K562 (cell line): Measurements from ENCODE around the gene GALNS. TPM values are rescaled to one million over a fixed set of nuclear protein-coding genes. Genes with fewer than 3 reads are reported as not detected.

Source experiments
- ARID3B ChIP-seq: fragments of 250-450 bp; sonication (Bioruptor Pico); IDR thresholded peaks from 2 replicates; pipeline ENCODE4 v1.4.0; 2020; ENCODE audit warnings: borderline replicate concordance
- DMBX1 ChIP-seq: fragments of 250-450 bp; sonication (Bioruptor Pico); IDR thresholded peaks from 2 replicates; pipeline ENCODE4 v1.8.0; 2022; ENCODE audit warnings: inconsistent platforms, mild to moderate bottlenecking, moderate library complexity, borderline replicate concordance
- E2F6 ChIP-seq, 2 experiments: IDR thresholded peaks; 2 replicates each; pipeline ENCODE4 v1.6.1; 2011; ENCODE audit warnings: borderline replicate concordance in 1 of 2, control low read depth in 1 of 2, low read depth in 1 of 2, low read length in 1 of 2, mild to moderate bottlenecking in 1 of 2, mixed read lengths in 1 of 2, moderate library complexity in 1 of 2; ENCODE audit not compliant: insufficient read depth in 1 of 2, insufficient read length in 1 of 2, poor library complexity in 1 of 2, severe bottlenecking in 1 of 2; ENCODE audit errors: extremely low read depth in 1 of 2
- GABPA ChIP-seq: fragments of 200-800 bp; sonication (Bioruptor generic); conservative IDR thresholded peaks from 2 replicates; pipeline ENCODE4 v1.6.1; 2016; ENCODE audit warnings: low read depth, missing genetic modification characterization, missing compliant biosample characterization
- JUND ChIP-seq, 2 experiments: IDR thresholded peaks; 2 replicates in 1 of 2; 3 replicates in 1 of 2; pipeline ENCODE4 v1.6.1; 2011; ENCODE audit warnings: borderline replicate concordance in 2 of 2, low read depth in 2 of 2, low read length in 2 of 2, improper control_type of control experiment in 1 of 2, missing biosample characterization in 1 of 2, missing genetic modification characterization in 1 of 2, missing genetic modification reagents in 1 of 2
- MXD1 ChIP-seq: fragments of 250-450 bp; sonication (Bioruptor Pico); IDR thresholded peaks from 2 replicates; pipeline ENCODE4 v1.8.0; 2021; ENCODE audit warnings: borderline replicate concordance, mild to moderate bottlenecking, moderate library complexity; ENCODE audit not compliant: poor library complexity, severe bottlenecking
- RREB1 ChIP-seq: fragments of 250-450 bp; sonication (Bioruptor Pico); IDR thresholded peaks from 2 replicates; pipeline ENCODE4 v1.4.0; 2020
- SMARCE1 ChIP-seq: fragments of 450-650 bp; IDR thresholded peaks from 2 replicates; pipeline ENCODE4 v1.7.1; 2016; ENCODE audit warnings: mild to moderate bottlenecking
- TBP ChIP-seq: optimal IDR thresholded peaks from 2 replicates; pipeline ENCODE3; 2011; ENCODE audit warnings: low read depth, low read length, improper control_type of control experiment
- ZBED1 ChIP-seq: IDR thresholded peaks from 2 replicates; pipeline ENCODE4 v1.6.1; 2014
- ZNF740 ChIP-seq, 3 experiments: fragments of 200-800 bp in 1 of 3; sonication (Bioruptor generic) in 1 of 3; sonication (generic) in 1 of 3; formaldehyde crosslinking in 1 of 3; IDR thresholded peaks; 2 replicates each; pipeline versions ENCODE4 v1.6.1 to v1.8.0; 2016 to 2022; ENCODE audit warnings: mild to moderate bottlenecking in 2 of 3, missing compliant biosample characterization in 2 of 3, missing genetic modification characterization in 2 of 3, missing genetic modification reagents in 1 of 3
- polyA plus RNA-seq, 8 experiments: library from polyadenylated mRNA; depleted of rRNA in 4 of 8; stranded (reverse) in 5 of 8; unstranded in 3 of 8; fragments of >200 nt; fragmentation: Nextera tagmentation in 2 of 8; fragmentation: Illumina TruSeq in 1 of 8; extraction: Ambion mirVana in 2 of 8; extraction: Trizol in 1 of 8; gene quantifications; 2 replicates each; pipeline versions ENCODE4 v1.2.1 to v1.2.3, GENCODE V29; 2011 to 2014; ENCODE audit warnings: inconsistent platforms in 1 of 8, missing spikeins in 1 of 8
- total RNA-seq, 7 experiments: library from RNA; depleted of rRNA in 6 of 7; stranded (reverse); fragments of >200 nt in 6 of 7; fragmentation: Illumina TruSeq in 2 of 7; extraction: Trizol in 2 of 7; gene quantifications; 2 replicates each; pipeline versions ENCODE4 v1.2.1 to v1.2.3, GENCODE V29; 2011 to 2021; ENCODE audit warnings: low replicate concordance in 1 of 7

The GALNS gene
- total and polyA plus RNA-seq, 9 of the 15 experiments (the other 6 are each of a cell fraction or from before 2014, with no cell fraction given), result 0.38 to 13.2 (median 4.3) TPM

DNA sequence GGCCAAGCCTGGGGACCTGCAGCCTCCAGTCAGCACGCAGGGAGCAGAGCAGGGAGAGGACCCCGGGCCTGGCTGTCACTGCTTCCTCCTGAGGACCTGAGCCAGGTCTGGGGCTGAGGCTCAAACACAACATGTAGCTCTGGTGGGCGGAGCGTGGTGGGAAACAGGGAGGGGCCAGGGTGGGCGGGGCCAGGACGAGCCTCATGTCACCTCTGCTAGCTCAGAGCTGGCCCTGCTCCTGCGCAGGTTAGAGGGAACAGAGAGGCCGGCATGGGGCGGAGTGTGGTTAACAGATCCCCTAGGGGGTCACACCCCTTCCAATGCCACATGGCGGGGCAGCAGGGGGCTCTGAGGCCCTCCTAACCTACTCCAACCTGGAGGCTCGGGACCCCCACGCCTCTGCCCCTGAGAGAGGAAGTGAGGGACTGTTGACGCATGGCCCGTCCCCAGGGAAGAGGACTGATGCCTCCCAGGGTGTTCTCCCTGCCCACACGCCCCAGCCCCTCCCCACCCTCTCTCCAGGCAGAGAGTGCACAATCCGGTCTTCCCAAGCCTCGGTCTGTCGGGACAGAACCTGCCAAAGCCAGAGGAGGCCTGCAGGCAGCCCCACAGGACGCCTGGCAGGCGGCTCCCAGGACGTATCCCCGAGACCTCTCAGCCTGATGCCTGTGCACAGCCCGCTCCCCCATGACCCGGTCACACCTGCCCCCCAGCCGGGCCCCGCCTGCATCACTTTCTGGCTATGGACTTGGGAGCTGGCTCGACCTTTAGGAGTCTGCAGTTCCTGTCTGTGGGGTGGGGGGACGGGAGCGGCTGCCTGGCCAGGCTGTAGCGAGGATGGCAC is 86.9 kb downstream of the GALNS start (continued):
- TF ChIP-seq RREB1 (no peak), ZNF740 (CRISPR knock-in tag; IDR thresholded peaks at IDR 0.05) (0 out of 2 replicates have a peak, but pooled peaks have one; percentile 33), ZNF740 (tag; IDR thresholded peaks at IDR 0.05) (0 out of 4 replicates have a peak, but pooled peaks of 1 of the 2 experiments have one; percentile 13), ZBED1 (0 out of 2 replicates have a peak, but pooled peaks have one; percentile 13), TBP (peak; percentile 15), JUND (IDR thresholded peaks at IDR 0.05; ENCODE audit: borderline replicate concordance, low read depth, low read length) (0 out of 2 replicates have a peak, but pooled peaks have one; percentile 2), JUND (tag; IDR thresholded peaks at IDR 0.05; ENCODE audit: borderline replicate concordance, low read depth, low read length) (no peak), GABPA (tag) (no peak), DMBX1 (CRISPR knock-in tag) (peak; percentile 13; the same call in 1 of the 2 replicates), MXD1 (peak; percentile 46), E2F6 (IDR thresholded peaks at IDR 0.05; ENCODE audit: borderline replicate concordance in 1 of 2, extremely low read depth in 1 of 2, insufficient read depth in 1 of 2, insufficient read length in 1 of 2, low read depth in 1 of 2, low read length in 1 of 2, poor library complexity in 1 of 2, severe bottlenecking in 1 of 2) (peak in 1 of 2 experiments; percentile 58), SMARCE1 (peak; percentile 57), ARID3B (CRISPR knock-in tag) (no peak)
